MM.1S (cell line): ENCODE results near the gene RGS13.

ENCODE experiments used
- DNase-seq: peaks from one replicate; pipeline ENCODE4 v3.0.0-alpha.2; 2015
- H2AFZ ChIP-seq: fragments of 300-600 bp; sonication (generic); 2 replicates; pipeline ENCODE4 v1.6.0; 2016; ENCODE audit warnings: antibody characterized with exemption, low read length
- H3F3A ChIP-seq: fragments of 300-600 bp; sonication (generic); 2 replicates; pipeline ENCODE4 v1.6.1; 2016; ENCODE audit warnings: mild to moderate bottlenecking, antibody characterized with exemption, low read length, moderate library complexity, mixed read lengths; ENCODE audit not compliant: insufficient read depth
- H3K27ac ChIP-seq: fragments of 300-600 bp; sonication (generic); 2 replicates; pipeline ENCODE4 v1.5.1; 2016; ENCODE audit warnings: mild to moderate bottlenecking, low read length
- H3K27me3 ChIP-seq: fragments of 300-600 bp; sonication (generic); replicated peaks from 2 replicates; pipeline ENCODE4 v1.6.0; 2016; ENCODE audit warnings: low read length; ENCODE audit not compliant: insufficient read depth
- H3K36me3 ChIP-seq: fragments of 300-600 bp; sonication (generic); replicated peaks from 2 replicates; pipeline ENCODE4 v1.6.1; 2016; ENCODE audit warnings: mild to moderate bottlenecking, low read length, mixed read lengths; ENCODE audit not compliant: insufficient read depth
- H3K4me1 ChIP-seq: fragments of 300-600 bp; sonication (generic); 2 replicates; pipeline ENCODE4 v1.6.1; 2016; ENCODE audit warnings: low read length, mixed read lengths
- H3K4me2 ChIP-seq: fragments of 300-600 bp; sonication (generic); 2 replicates; pipeline ENCODE4 v1.6.0; 2016; ENCODE audit warnings: low read depth, low read length
- H3K4me3 ChIP-seq: fragments of 300-600 bp; sonication (generic); 2 replicates; pipeline ENCODE4 v1.5.1; 2016; ENCODE audit warnings: low read length, mixed read lengths
- H3K79me2 ChIP-seq: fragments of 300-600 bp; sonication (generic); 2 replicates; pipeline ENCODE4 v1.6.1; 2016; ENCODE audit warnings: mixed run types, low read length, mixed read lengths
- H3K9ac ChIP-seq: fragments of 300-600 bp; sonication (generic); 2 replicates; pipeline ENCODE4 v1.6.1; 2016; ENCODE audit warnings: low read length, mixed read lengths
- H3K9me2 ChIP-seq: fragments of 300-600 bp; sonication (generic); replicated peaks from 2 replicates; pipeline ENCODE4 v1.6.1; 2016; ENCODE audit warnings: mild to moderate bottlenecking, low read length, mixed read lengths; ENCODE audit not compliant: insufficient read depth
- H3K9me3 ChIP-seq: fragments of 300-600 bp; sonication (generic); replicated peaks from 2 replicates; pipeline ENCODE4 v1.6.1; 2016; ENCODE audit warnings: mild to moderate bottlenecking, low read length, mixed read lengths; ENCODE audit not compliant: insufficient read depth
- H4K20me1 ChIP-seq: fragments of 300-600 bp; sonication (generic); 2 replicates; pipeline ENCODE4 v1.6.1; 2016; ENCODE audit warnings: mild to moderate bottlenecking, low read length, moderate library complexity, mixed read lengths; ENCODE audit not compliant: insufficient read depth
- EZH2 ChIP-seq: fragments of 300-600 bp; sonication (generic); optimal IDR thresholded peaks from 2 replicates; pipeline ENCODE3; 2017; ENCODE audit warnings: low read depth, mild to moderate bottlenecking, antibody characterized with exemption, low read length, mixed read lengths
- EZH2phosphoT487 ChIP-seq: fragments of 300-600 bp; sonication (generic); IDR thresholded peaks from 2 replicates; pipeline ENCODE4 v1.6.1; 2018; ENCODE audit warnings: antibody characterized with exemption, low read length
- TF ChIP-seq, protein P1 (sequence below): fragments of 300-600 bp; sonication (generic); IDR thresholded peaks from 2 replicates; pipeline ENCODE4 v1.5.1; 2016; ENCODE audit warnings: antibody characterized with exemption, low read length, mixed read lengths

The RGS13 gene

DNA sequence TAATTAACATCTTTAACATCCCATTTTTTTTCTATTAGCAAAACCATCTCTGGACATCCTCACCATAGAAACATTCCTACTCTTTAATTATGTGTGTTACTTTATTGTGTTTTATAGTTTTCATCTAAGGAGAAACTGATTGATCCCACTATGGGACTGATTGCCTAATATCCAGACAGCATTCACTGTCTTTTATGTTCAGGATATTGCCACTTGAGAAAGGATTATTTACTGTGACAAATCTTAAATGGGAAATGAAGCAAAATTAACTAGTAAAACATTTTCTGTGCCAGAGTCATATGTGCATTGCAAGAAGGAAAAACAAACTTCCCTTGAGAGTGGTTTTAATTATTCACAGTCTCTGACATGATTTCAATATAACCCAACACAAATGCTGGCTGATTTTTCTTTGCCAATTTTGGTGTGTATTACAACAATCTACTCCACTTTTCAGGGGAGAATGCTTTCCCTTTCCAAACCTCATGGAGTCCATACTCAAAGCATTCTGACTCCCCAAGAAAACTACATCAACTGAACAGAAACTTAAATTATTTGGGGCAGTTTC, 15.8 kb upstream of the RGS13 start:
- no peaks in the 10 kb centered on the region for H3K9me2 ChIP-seq
- no peak overlapping the region for H3K4me2 ChIP-seq
- no peak overlapping the region for H3K9ac ChIP-seq
- H3K27ac ChIP-seq = no peak overlapping the region
- peaks cover 5% of the 10 kb centered on the region for H3K4me1 ChIP-seq
- H3K79me2 ChIP-seq = no peaks in the 10 kb centered on the region
- H2AFZ ChIP-seq = no peak overlapping the region
- TF ChIP-seq EZH2 = no peak
- TF ChIP-seq, protein P1, sequence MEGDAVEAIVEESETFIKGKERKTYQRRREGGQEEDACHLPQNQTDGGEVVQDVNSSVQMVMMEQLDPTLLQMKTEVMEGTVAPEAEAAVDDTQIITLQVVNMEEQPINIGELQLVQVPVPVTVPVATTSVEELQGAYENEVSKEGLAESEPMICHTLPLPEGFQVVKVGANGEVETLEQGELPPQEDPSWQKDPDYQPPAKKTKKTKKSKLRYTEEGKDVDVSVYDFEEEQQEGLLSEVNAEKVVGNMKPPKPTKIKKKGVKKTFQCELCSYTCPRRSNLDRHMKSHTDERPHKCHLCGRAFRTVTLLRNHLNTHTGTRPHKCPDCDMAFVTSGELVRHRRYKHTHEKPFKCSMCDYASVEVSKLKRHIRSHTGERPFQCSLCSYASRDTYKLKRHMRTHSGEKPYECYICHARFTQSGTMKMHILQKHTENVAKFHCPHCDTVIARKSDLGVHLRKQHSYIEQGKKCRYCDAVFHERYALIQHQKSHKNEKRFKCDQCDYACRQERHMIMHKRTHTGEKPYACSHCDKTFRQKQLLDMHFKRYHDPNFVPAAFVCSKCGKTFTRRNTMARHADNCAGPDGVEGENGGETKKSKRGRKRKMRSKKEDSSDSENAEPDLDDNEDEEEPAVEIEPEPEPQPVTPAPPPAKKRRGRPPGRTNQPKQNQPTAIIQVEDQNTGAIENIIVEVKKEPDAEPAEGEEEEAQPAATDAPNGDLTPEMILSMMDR = no peak
- TF ChIP-seq EZH2phosphoT487 = no peak
- no peaks in the 10 kb centered on the region for H4K20me1 ChIP-seq
- H3K4me3 ChIP-seq = no peak overlapping the region
- DNase-seq = no peak
- no peaks in the 10 kb centered on the region for H3K27me3 ChIP-seq
- H3F3A ChIP-seq = no peaks in the 10 kb centered on the region
- H3K36me3 ChIP-seq = no peaks in the 10 kb centered on the region
- H3K9me3 ChIP-seq = no peaks in the 10 kb centered on the region

DNA sequence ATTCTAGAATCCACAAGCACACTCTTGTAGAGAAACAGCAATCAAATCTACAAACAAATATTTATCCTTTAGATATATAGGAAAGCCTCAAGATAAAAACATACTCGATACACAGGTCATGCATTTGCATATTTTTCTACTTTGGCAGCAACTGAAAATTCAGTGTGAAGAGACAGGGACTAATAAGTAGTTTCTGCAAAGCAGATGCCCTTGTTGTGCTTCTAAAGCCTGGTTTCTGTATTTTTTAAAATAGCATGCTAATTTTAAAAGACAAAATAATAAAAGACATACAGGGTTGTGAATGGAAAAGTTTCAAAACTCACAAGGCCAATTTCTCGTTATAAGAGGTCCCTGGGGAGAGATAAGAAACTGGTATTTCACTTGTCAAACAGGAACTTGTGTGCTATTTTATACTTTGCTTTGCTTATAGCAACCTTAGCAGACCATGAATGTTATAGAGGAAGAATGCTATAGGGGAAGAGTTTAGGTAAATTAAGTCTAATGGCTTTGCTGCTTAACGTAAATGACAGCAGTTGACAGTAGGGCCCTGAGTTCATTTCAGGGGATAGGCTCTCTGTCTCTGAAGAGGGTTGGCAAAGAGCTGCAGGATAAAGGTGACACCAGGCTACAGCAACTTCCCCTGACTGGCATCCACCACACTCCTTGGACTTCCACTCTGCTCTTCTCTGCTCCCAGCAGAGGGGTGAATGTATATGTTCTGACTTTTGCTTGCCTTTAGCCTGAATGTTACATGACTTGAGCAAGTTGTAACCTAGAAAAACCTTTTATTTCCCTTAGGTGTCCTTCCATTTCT, 9.4 kb upstream of the RGS13 start:
- Histone ChIP-seq H3K9me2 (no peaks in the 10 kb centered on the region), H3K79me2 (no peaks in the 10 kb centered on the region), H3K4me1 (peaks cover 34% of the 10 kb centered on the region), H3K36me3 (no peaks in the 10 kb centered on the region), H3K27ac (peak overlapping the region; percentile 35; the same call in 1 of the 2 replicates), H3F3A (peaks cover 9% of the 10 kb centered on the region; the same call in 1 of the 2 replicates), H3K4me3 (no peak overlapping the region; the same call in 1 of the 2 replicates), H3K9ac (no peak overlapping the region), H4K20me1 (no peaks in the 10 kb centered on the region), H3K4me2 (peak overlapping the region; percentile 33; the same call in 1 of the 2 replicates), H3K27me3 (no peaks in the 10 kb centered on the region), H2AFZ (peak overlapping the region; percentile 21), H3K9me3 (no peaks in the 10 kb centered on the region)
- no peak for DNase-seq
- TF ChIP-seq, protein P1 = no peak
- no peak for TF ChIP-seq EZH2phosphoT487
- TF ChIP-seq EZH2 = no peak

DNA sequence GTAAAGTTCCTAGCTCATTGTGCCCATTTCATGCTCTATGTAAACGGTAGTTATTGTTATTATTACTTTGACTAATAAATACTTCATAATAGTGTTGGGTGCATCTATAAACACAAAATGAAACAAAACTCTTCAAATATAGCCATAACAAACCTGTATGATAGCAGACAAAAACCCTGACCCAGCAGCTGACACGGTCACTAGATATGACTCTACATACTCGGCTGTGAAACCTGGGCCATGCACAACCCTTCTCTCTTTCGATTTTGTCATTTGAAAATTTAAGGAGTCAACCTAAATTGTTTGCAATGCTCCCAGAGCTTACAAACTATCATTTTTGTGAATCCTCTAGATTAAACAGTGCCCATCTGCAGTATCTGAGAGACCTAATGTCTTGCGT, 8.0 kb upstream of the RGS13 start:
- Histone ChIP-seq H4K20me1 (no peaks in the 10 kb centered on the region), H3K36me3 (no peaks in the 10 kb centered on the region), H3K9me3 (no peaks in the 10 kb centered on the region), H3K9ac (no peak overlapping the region), H3K4me3 (no peak overlapping the region; the same call in 1 of the 2 replicates), H3K9me2 (no peaks in the 10 kb centered on the region), H3K4me1 (peaks cover 34% of the 10 kb centered on the region), H3K27ac (peak overlapping the region; percentile 16; the same call in 1 of the 2 replicates), H3K79me2 (no peaks in the 10 kb centered on the region), H3F3A (peaks cover 9% of the 10 kb centered on the region; the same call in 1 of the 2 replicates), H2AFZ (no peak overlapping the region), H3K4me2 (peak overlapping the region; percentile 33; the same call in 1 of the 2 replicates), H3K27me3 (no peaks in the 10 kb centered on the region)
- peak; percentile 43 for DNase-seq
- TF ChIP-seq, protein P1 = no peak
- TF ChIP-seq EZH2phosphoT487 (no peak), EZH2 (no peak)
